Natural killer cell (primary cell): Measurements from ENCODE around the gene MLLT10. TPM values are rescaled to one million over a fixed set of nuclear protein-coding genes. Genes with fewer than 3 reads are reported as not detected.

Experiments used
- ATAC-seq, 3 donors: fragments of 150-1000 bp in 2 of 3; fragments of 200-7000 bp in 1 of 3; cut with Tn5 transposase; 1 replicate in 1 of 3; 2 replicates in 2 of 3; pipeline ENCODE4 v1.10.0; 2021; ENCODE audit warnings: mild to moderate bottlenecking in 2 of 3, moderate library complexity in 2 of 3
- DNase-seq, 2 donors: peaks; one replicate each; pipeline versions ENCODE4 v3.0.0 to v3.0.0-alpha.2; 2013 to 2021; ENCODE audit warnings: mixed read lengths in 1 of 2
- H3K27ac ChIP-seq: one replicate; pipeline ENCODE4 v1.5.1; 2013; ENCODE audit warnings: mild to moderate bottlenecking, low read length
- H3K27me3 ChIP-seq: one replicate; pipeline ENCODE4 v1.6.1; 2013; ENCODE audit warnings: low read length; ENCODE audit not compliant: control insufficient read depth, insufficient read depth
- H3K36me3 ChIP-seq: one replicate; pipeline ENCODE4 v1.6.1; 2013; ENCODE audit warnings: low read length; ENCODE audit not compliant: control insufficient read depth, insufficient read depth
- H3K4me1 ChIP-seq: one replicate; pipeline ENCODE4 v1.6.1; 2013; ENCODE audit warnings: low read length; ENCODE audit not compliant: control insufficient read depth, insufficient read depth
- H3K4me3 ChIP-seq: one replicate; pipeline ENCODE4 v1.5.1; 2013; ENCODE audit warnings: low read length
- H3K9me3 ChIP-seq: one replicate; pipeline ENCODE4 v1.6.1; 2013; ENCODE audit warnings: low read length; ENCODE audit not compliant: control insufficient read depth, insufficient read depth
- H3K27ac Mint-ChIP-seq, 2 donors: one replicate each; pipeline ENCODE4 v1.8.0; 2022; ENCODE audit warnings: mild to moderate bottlenecking in 2 of 2, mixed read lengths in 2 of 2, moderate library complexity in 1 of 2
- H3K27me3 Mint-ChIP-seq, 2 donors: one replicate each; pipeline ENCODE4 v1.8.0; 2022; ENCODE audit warnings: low read depth in 2 of 2, mixed read lengths in 2 of 2
- H3K36me3 Mint-ChIP-seq: one replicate; pipeline ENCODE4 v1.8.0; 2022; ENCODE audit warnings: mixed read lengths
- H3K4me1 Mint-ChIP-seq, 2 donors: one replicate each; pipeline ENCODE4 v1.8.0; 2022; ENCODE audit warnings: mixed read lengths in 2 of 2
- H3K4me3 Mint-ChIP-seq: one replicate; pipeline ENCODE4 v1.8.0; 2022; ENCODE audit warnings: mild to moderate bottlenecking, moderate library complexity, mixed read lengths
- H3K9me3 Mint-ChIP-seq, 2 donors: one replicate each; pipeline ENCODE4 v1.8.0; 2022; ENCODE audit warnings: mixed read lengths in 2 of 2
- WGBS: methylation state at CpG from one replicate; pipeline ENCODE4 v1.1.7; 2013; ENCODE audit warnings: missing lambda C conversion rate; ENCODE audit not compliant: insufficient coverage; 5-methylcytosine and 5-hydroxymethylcytosine counted together
- intact Hi-C: fragments of 100-400 bp; cut with micrococcal nuclease; formaldehyde crosslinking; loops from one replicate; pipeline ENCODE4 v1.14.2; 2022
- total RNA-seq, 4 donors: library from RNA; stranded (reverse); fragments of 120-200 nt in 1 of 4; gene quantifications; one replicate each; pipeline versions ENCODE4 v1.2.3 to v1.2.4, GENCODE V29; 2013 to 2022
- TF ChIP-seq, protein P1 (sequence below): fragments of 200-600 bp; IDR thresholded peaks from one replicate; pipeline ENCODE4 v1.8.0; 2022; ENCODE audit warnings: antibody characterized with exemption

Gene MLLT10
- total RNA-seq, 3 donors from 2014 or later (not counting 1 experiment from before 2014, with no cell fraction given): 40.4 to 65.2 (median 60.0) TPM

DNA sequence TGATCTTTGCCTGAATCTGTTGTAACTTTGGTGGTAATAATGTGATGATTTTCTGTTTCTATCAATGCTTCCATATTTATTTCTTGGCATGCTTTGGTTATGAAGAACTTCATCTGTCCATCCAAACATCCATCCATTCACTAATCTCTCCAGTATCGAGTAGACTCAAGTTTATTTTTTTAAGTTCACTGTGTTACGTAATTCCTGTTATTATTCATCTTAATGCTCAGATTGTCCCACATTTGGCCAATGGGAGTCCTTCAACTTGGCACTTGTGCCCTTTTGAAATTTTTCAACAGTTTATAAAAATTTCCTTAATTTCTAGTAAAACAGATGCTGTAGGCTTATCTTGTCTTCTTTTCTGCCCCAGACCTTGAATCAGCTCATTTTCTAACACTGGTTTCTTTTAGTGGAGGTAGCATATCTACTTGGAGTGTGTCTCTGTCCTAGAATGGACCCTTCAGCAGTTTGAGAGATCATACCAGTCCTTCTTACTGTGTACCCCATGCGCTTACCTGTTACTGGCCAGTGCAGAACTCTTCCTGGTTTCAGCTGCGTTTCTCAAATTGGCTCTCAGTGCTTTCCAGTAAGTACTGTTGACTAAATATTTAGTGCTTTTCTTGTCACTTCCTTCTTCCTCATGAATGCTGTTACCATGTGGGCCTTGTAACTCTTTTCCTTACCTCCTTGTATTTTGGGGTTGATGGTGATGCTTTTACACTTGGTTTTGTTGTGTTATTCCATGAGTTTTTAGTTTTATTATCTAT, 100.8 kb downstream of the MLLT10 start:
- Histone ChIP-seq H3K36me3 (peaks cover 9% of the 10 kb centered on the region), H3K4me1 (no peaks in the 10 kb centered on the region), H3K27ac (no peak overlapping the region), H3K27me3 (no peaks in the 10 kb centered on the region), H3K4me3 (no peak overlapping the region), H3K9me3 (no peaks in the 10 kb centered on the region)
- peaks cover 0 to 2% of the 10 kb centered on the region in 2 donors for H3K9me3 Mint-ChIP-seq
- ATAC-seq (no peak), DNase-seq (no peak)
- peaks cover 15 to 21% of the 10 kb centered on the region in 2 donors for H3K4me1 Mint-ChIP-seq
- H3K36me3 Mint-ChIP-seq: peaks cover 8% of the 10 kb centered on the region
- WGBS: 95% methylated on average over 4 of the region's 4 CpGs
- TF ChIP-seq, protein P1, sequence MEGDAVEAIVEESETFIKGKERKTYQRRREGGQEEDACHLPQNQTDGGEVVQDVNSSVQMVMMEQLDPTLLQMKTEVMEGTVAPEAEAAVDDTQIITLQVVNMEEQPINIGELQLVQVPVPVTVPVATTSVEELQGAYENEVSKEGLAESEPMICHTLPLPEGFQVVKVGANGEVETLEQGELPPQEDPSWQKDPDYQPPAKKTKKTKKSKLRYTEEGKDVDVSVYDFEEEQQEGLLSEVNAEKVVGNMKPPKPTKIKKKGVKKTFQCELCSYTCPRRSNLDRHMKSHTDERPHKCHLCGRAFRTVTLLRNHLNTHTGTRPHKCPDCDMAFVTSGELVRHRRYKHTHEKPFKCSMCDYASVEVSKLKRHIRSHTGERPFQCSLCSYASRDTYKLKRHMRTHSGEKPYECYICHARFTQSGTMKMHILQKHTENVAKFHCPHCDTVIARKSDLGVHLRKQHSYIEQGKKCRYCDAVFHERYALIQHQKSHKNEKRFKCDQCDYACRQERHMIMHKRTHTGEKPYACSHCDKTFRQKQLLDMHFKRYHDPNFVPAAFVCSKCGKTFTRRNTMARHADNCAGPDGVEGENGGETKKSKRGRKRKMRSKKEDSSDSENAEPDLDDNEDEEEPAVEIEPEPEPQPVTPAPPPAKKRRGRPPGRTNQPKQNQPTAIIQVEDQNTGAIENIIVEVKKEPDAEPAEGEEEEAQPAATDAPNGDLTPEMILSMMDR: no peak
- H3K27me3 Mint-ChIP-seq: no peaks in the 10 kb centered on the region
- no peak overlapping the region for H3K4me3 Mint-ChIP-seq
- no peak overlapping the region for H3K27ac Mint-ChIP-seq
- intact Hi-C loops: no loop called here

DNA sequence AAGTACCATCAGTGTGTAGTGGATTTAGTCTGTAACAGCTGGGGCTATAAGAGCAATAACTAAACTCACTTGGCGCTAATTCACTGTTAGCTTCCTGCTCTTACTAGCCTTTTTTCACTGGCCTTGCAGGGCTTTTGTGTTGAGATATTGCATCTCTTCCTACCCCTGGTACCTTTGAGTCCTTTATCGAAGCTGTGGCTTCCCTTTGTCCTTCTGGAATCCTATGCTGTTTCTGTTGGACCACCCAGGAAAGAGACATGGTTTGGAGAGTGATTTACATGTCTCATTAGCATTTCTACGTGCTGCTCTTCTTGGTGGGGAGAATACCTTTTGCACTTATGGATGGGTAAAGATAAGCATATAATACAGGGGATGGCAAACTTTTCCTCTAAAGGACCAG, 103.8 kb downstream of the MLLT10 start:
- WGBS: 93% methylated on average over 3 of the region's 3 CpGs
- Histone ChIP-seq H3K27ac (no peak overlapping the region), H3K4me1 (no peaks in the 10 kb centered on the region), H3K4me3 (no peak overlapping the region), H3K9me3 (no peaks in the 10 kb centered on the region), H3K36me3 (peaks cover 7% of the 10 kb centered on the region), H3K27me3 (no peaks in the 10 kb centered on the region)
- H3K27ac Mint-ChIP-seq: no peak overlapping the region
- no peak for DNase-seq
- peaks cover 0 to 2% of the 10 kb centered on the region in 2 donors for H3K9me3 Mint-ChIP-seq
- no peak for ATAC-seq
- peaks cover 8% of the 10 kb centered on the region for H3K36me3 Mint-ChIP-seq
- no peak overlapping the region for H3K4me3 Mint-ChIP-seq
- peaks cover 13 to 21% of the 10 kb centered on the region in 2 donors for H3K4me1 Mint-ChIP-seq
- H3K27me3 Mint-ChIP-seq: no peaks in the 10 kb centered on the region
- intact Hi-C loops: no loop called here
- TF ChIP-seq, protein P1: no peak

DNA sequence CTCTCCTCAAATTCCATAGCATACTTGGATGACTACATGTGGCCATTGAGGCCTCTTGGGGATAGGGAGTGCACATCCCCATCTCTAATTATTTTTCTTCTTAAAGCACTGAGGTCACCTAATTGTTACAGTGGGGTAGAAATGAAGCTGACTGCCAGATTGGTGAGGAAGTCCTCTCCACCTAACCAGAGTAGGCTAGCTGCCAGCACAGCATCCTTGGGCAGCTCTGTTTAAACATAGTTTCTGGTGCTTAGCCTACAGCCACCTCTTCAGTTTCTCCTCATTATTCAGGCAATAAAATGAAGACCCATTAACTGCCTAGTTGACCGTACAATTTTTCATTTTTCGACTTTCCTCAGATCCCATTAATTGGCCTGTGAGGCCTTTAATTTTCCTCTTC, 104.6 kb downstream of the MLLT10 start:
- peaks cover 8% of the 10 kb centered on the region for H3K36me3 Mint-ChIP-seq
- H3K27ac Mint-ChIP-seq: no peak overlapping the region
- H3K4me1 Mint-ChIP-seq: peaks cover 13 to 21% of the 10 kb centered on the region in 2 donors
- ATAC-seq (no peak), DNase-seq (no peak)
- intact Hi-C loops: no loop called here
- no peaks in the 10 kb centered on the region for H3K27me3 ChIP-seq
- no peak overlapping the region for H3K27ac ChIP-seq
- TF ChIP-seq, protein P1: no peak
- H3K4me3 ChIP-seq: no peak overlapping the region
- H3K4me1 ChIP-seq: no peaks in the 10 kb centered on the region
- peaks cover 0 to 2% of the 10 kb centered on the region in 2 donors for H3K9me3 Mint-ChIP-seq
- peaks cover 7% of the 10 kb centered on the region for H3K36me3 ChIP-seq
- H3K4me3 Mint-ChIP-seq: no peak overlapping the region
- H3K9me3 ChIP-seq: no peaks in the 10 kb centered on the region
- 100% methylated on average over 2 of the region's 2 CpGs for WGBS
- H3K27me3 Mint-ChIP-seq: no peaks in the 10 kb centered on the region

DNA sequence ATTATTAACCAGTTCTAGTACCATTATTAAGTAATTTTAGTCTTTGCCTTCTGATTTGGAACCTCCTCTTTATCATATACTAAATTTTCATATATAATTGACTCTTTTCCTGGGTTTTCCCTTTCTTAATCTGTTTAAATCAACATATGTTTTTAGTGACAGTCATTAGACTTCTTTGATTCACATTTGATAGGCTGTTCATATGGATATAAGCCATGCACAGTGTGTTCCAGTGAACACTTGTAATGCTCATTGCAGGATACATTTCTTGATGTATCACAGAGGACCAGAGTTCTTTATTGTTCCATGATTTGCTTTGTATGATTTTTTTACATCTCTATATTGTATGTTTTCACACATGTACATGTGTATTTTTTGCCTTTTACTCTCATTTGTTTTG, 114.0 kb downstream of the MLLT10 start:
- ATAC-seq: no peak
- no peak overlapping the region for H3K4me3 Mint-ChIP-seq

More for the DNA sequence above, 114.0 kb downstream of the MLLT10 start:
- H3K4me1 ChIP-seq: peaks cover 11% of the 10 kb centered on the region
- TF ChIP-seq, protein P1: no peak
- H3K9me3 ChIP-seq: no peaks in the 10 kb centered on the region
- H3K36me3 ChIP-seq: peaks cover 4% of the 10 kb centered on the region
- Mint-ChIP-seq H3K27ac (peak overlapping the region; percentile 6 to 41), H3K36me3 (no peaks in the 10 kb centered on the region), H3K4me1 (peaks cover 25 to 30% of the 10 kb centered on the region in 2 donors), H3K27me3 (no peaks in the 10 kb centered on the region), H3K9me3 (peaks cover 0 to 2% of the 10 kb centered on the region in 2 donors)
- no peak for DNase-seq
- no peak overlapping the region for H3K27ac ChIP-seq
- H3K4me3 ChIP-seq: no peak overlapping the region
- intact Hi-C loops: no loop called here
- no peaks in the 10 kb centered on the region for H3K27me3 ChIP-seq
